Activated CD4-positive, alpha-beta T cell treated with anti-CD3 and anti-CD28 coated beads for 4 hours (primary cell): Measurements from ENCODE around the gene EPHB1.

Experiments used
- DNase-seq, 2 donors: peaks; one replicate each; pipeline ENCODE4 v3.0.0-alpha.2; 2020

Gene EPHB1

GRCh38 chr3:135301670-135302069 lies 506.6 kb downstream of the EPHB1 start:
- no peak for DNase-seq

DNA sequence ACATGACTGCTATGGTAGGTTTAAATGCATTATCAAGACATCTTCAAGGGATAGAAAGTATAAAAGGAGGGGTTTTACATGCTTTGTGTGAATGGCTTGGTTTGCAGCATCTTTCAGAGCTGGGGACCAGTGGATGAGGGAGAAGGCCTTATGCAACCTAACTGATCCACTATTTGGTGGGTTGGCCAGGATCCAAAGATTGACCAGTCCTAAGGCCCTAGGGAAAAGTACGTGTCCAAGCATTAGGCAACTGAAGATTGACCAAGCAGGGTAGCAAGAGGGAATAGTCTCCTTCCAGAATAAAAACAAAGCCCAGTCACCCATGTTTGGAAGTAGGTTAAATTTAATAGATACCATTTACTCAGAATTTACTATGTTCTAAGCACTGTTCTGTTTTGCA lies 509.3 kb downstream of the EPHB1 start:
- DNase-seq = no peak
